SK-N-SH (cell line): ENCODE measurements around the gene MMP14. TPM values are rescaled to one million over a fixed set of nuclear protein-coding genes. Genes with fewer than 3 reads are reported as not detected.

Source experiments
- CTCF ChIA-PET: fragments of 300-600, 350-600 bp; formaldehyde crosslinking; extraction: SDS; loops from one replicate; lab custom pipeline; 2021; lab: Yijun Ruan, JAX
- POLR2A ChIA-PET: fragments of 350-600 bp; sonication (Branson Sonifier 250); formaldehyde crosslinking; extraction: SDS; loops from one replicate; lab custom pipeline; 2020; ENCODE audit warnings: antibody characterized with exemption, inconsistent platforms; lab: Yijun Ruan, JAX
- DNase-seq: peaks from one replicate; pipeline ENCODE4 v3.0.0; 2012
- H2AFZ ChIP-seq: fragments of 200-600 bp; sonication (generic); 2 replicates; pipeline ENCODE4 v1.8.1; 2016; ENCODE audit warnings: antibody characterized with exemption, mild to moderate bottlenecking, low read depth
- H3F3A ChIP-seq: fragments of 200-600 bp; sonication (generic); replicated peaks from 2 replicates; pipeline ENCODE3; 2016; ENCODE audit warnings: antibody characterized with exemption, mild to moderate bottlenecking; ENCODE audit not compliant: insufficient read depth
- H3K27ac ChIP-seq, 2 experiments: fragments of 200-500 bp in 1 of 2; fragments of 200-600 bp in 1 of 2; sonication (Bioruptor generic) in 1 of 2; sonication (generic), shearing (Covaris generic) in 1 of 2; 2 replicates each; pipeline versions ENCODE4 v1.5.1 to v1.6.1; 2014 to 2016; ENCODE audit warnings: low read depth in 2 of 2, inconsistent platforms in 1 of 2, low read length in 1 of 2, mild to moderate bottlenecking in 1 of 2, mixed read lengths in 1 of 2
- H3K27me3 ChIP-seq: fragments of 200-600 bp; sonication (generic), shearing (Covaris generic); 2 replicates; pipeline ENCODE4 v1.6.1; 2016; ENCODE audit warnings: mixed run types; ENCODE audit not compliant: insufficient read depth
- H3K36me3 ChIP-seq, 2 experiments: fragments of 200-500 bp in 1 of 2; fragments of 200-600 bp in 1 of 2; sonication (Bioruptor generic) in 1 of 2; sonication (generic) in 1 of 2; replicated peaks in 1 of 2; 2 replicates each; pipeline versions ENCODE3 to v1.5.1; 2014 to 2016; ENCODE audit warnings: low read length in 1 of 2, mild to moderate bottlenecking in 1 of 2; ENCODE audit not compliant: insufficient read depth in 2 of 2, control insufficient read depth in 1 of 2
- H3K4me1 ChIP-seq, 2 experiments: fragments of 200-500 bp in 1 of 2; fragments of 200-600 bp in 1 of 2; sonication (Bioruptor generic) in 1 of 2; sonication (generic), shearing (Covaris generic) in 1 of 2; 2 replicates each; pipeline versions ENCODE4 v1.5.1 to v1.6.1; 2014 to 2016; ENCODE audit warnings: low read depth in 1 of 2, low read length in 1 of 2, mixed run types in 1 of 2; ENCODE audit not compliant: insufficient read depth in 2 of 2, control insufficient read depth in 1 of 2
- H3K4me2 ChIP-seq: fragments of 200-600 bp; sonication (generic), shearing (Covaris generic); 2 replicates; pipeline ENCODE4 v1.6.1; 2017; ENCODE audit warnings: mixed run types
- H3K4me3 ChIP-seq, 2 experiments: fragments of 200-500 bp in 1 of 2; fragments of 200-600 bp in 1 of 2; sonication (Bioruptor generic) in 1 of 2; sonication (generic), shearing (Covaris generic) in 1 of 2; 2 replicates each; pipeline versions ENCODE4 v1.5.1 to v1.8.1; 2014 to 2016; ENCODE audit warnings: low read depth in 2 of 2, inconsistent platforms in 1 of 2, low read length in 1 of 2, mild to moderate bottlenecking in 1 of 2, mixed read lengths in 1 of 2, moderate library complexity in 1 of 2
- H3K79me2 ChIP-seq: fragments of 200-600 bp; sonication (generic); 2 replicates; pipeline ENCODE4 v1.8.1; 2017; ENCODE audit warnings: mild to moderate bottlenecking; ENCODE audit not compliant: insufficient read depth
- H3K9ac ChIP-seq: fragments of 200-600 bp; sonication (generic); 2 replicates; pipeline ENCODE4 v1.6.1; 2017; ENCODE audit warnings: mixed run types
- H3K9me2 ChIP-seq: fragments of 200-600 bp; sonication (generic); 2 replicates; pipeline ENCODE4 v1.6.1; 2017; ENCODE audit warnings: mixed run types
- H3K9me3 ChIP-seq: fragments of 200-600 bp; sonication (generic); 2 replicates; pipeline ENCODE4 v1.6.1; 2017; ENCODE audit warnings: mixed run types, mild to moderate bottlenecking, moderate library complexity
- H4K20me1 ChIP-seq: fragments of 200-600 bp; sonication (generic); 2 replicates; pipeline ENCODE4 v1.6.1; 2017; ENCODE audit warnings: mild to moderate bottlenecking, mixed run types; ENCODE audit not compliant: insufficient read depth
- ELF1 ChIP-seq: IDR thresholded peaks from 2 replicates; pipeline ENCODE4 v1.4.0; 2012
- FOSL2 ChIP-seq: IDR thresholded peaks from 2 replicates; pipeline ENCODE4 v1.4.0; 2012; ENCODE audit warnings: low read depth, mild to moderate bottlenecking, moderate library complexity, borderline replicate concordance
- FOXJ3 ChIP-seq: sonication (generic); formaldehyde crosslinking; IDR thresholded peaks from 2 replicates; pipeline ENCODE4 v1.5.1; 2020; ENCODE audit warnings: mild to moderate bottlenecking, missing genetic modification reagents
- JUND ChIP-seq: IDR thresholded peaks from 2 replicates; pipeline ENCODE4 v1.4.0; 2012
- RXRA ChIP-seq: IDR thresholded peaks from 2 replicates; pipeline ENCODE4 v1.4.0; 2012; ENCODE audit warnings: low read depth, mild to moderate bottlenecking, borderline replicate concordance
- SIN3A ChIP-seq: IDR thresholded peaks from 2 replicates; pipeline ENCODE4 v1.6.1; 2012; ENCODE audit warnings: low read depth, mild to moderate bottlenecking, low read length, moderate library complexity, borderline replicate concordance
- TCF12 ChIP-seq: IDR thresholded peaks from 2 replicates; pipeline ENCODE4 v1.4.0; 2012
- WGBS: methylation state at CpG from one replicate; pipeline ENCODE4 v1.1.6; 2017; ENCODE audit warnings: low lambda C conversion rate; 5-methylcytosine and 5-hydroxymethylcytosine counted together
- polyA plus RNA-seq, 3 experiments: library from polyadenylated mRNA; depleted of rRNA; stranded (reverse); fragments of >200 nt; gene quantifications; 2 replicates each; pipeline ENCODE4 v1.2.3, GENCODE V29; 2012
- TF ChIP-seq, protein P1 (sequence below): fragments of 150-350 bp; IDR thresholded peaks from 2 replicates; pipeline ENCODE4 v1.6.1; 2016; ENCODE audit warnings: mild to moderate bottlenecking, low read depth, low read length
- TF ChIP-seq, protein P2 (sequence below): IDR thresholded peaks from 2 replicates; pipeline ENCODE4; 2012
- TF ChIP-seq, protein P3 (sequence below): fragments of 200-600 bp; sonication (generic); IDR thresholded peaks from 2 replicates; pipeline ENCODE4 v1.6.1; 2017; ENCODE audit warnings: antibody characterized with exemption, mild to moderate bottlenecking, moderate library complexity

MMP14 gene
- polyA plus RNA-seq, 1 of the 3 experiments (the other 2 are of a cell fraction), result 139 TPM

DNA sequence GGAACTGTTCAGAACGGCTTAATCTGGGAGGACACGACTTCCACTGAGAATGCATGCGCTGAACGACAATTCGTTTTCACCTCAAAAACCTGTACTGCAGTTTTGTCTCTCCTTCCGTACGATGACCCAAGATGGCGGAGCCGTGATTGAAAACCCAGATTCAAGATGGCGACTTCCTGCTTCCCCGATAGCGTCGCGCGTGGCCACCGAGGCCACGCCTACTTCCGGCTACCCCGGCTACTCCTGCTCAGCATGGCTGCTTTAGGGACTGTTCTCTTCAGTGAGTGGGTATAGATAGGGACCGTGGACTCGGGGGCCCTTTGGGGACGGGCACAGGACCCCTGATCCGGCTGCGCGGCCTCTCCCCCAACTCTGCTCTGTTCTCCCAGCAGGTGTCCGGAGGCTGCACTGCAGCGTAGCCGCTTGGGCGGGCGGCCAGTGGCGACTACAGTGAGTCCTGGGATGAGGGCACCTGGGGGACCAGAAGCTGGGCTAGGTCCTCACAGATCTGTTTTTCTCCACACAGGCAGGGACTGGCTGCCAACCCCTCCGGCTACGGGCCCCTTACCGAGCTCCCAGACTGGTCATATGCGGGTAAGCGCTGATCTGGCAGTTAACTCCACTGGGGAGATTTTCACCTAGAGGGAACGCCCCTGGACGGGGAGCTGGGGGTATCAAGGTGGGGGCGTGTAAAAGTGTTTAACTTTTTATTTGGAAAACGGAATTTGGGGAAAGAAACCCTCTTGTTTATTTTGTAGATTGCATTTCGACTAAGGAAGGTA lies 6.5 kb upstream of the MMP14 start, which contains the start of gene MRPL52 (continued):
- TF ChIP-seq FOSL2 (no peak), FOXJ3 (CRISPR knock-in tag) (no peak), TCF12 (no peak), RXRA (no peak)
- TF ChIP-seq, protein P1, sequence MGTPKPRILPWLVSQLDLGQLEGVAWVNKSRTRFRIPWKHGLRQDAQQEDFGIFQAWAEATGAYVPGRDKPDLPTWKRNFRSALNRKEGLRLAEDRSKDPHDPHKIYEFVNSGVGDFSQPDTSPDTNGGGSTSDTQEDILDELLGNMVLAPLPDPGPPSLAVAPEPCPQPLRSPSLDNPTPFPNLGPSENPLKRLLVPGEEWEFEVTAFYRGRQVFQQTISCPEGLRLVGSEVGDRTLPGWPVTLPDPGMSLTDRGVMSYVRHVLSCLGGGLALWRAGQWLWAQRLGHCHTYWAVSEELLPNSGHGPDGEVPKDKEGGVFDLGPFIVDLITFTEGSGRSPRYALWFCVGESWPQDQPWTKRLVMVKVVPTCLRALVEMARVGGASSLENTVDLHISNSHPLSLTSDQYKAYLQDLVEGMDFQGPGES, result no peak
- TF ChIP-seq, protein P2, sequence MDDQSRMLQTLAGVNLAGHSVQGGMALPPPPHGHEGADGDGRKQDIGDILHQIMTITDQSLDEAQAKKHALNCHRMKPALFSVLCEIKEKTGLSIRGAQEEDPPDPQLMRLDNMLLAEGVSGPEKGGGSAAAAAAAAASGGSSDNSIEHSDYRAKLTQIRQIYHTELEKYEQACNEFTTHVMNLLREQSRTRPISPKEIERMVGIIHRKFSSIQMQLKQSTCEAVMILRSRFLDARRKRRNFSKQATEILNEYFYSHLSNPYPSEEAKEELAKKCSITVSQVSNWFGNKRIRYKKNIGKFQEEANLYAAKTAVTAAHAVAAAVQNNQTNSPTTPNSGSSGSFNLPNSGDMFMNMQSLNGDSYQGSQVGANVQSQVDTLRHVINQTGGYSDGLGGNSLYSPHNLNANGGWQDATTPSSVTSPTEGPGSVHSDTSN, result no peak
- TF ChIP-seq, protein P3, sequence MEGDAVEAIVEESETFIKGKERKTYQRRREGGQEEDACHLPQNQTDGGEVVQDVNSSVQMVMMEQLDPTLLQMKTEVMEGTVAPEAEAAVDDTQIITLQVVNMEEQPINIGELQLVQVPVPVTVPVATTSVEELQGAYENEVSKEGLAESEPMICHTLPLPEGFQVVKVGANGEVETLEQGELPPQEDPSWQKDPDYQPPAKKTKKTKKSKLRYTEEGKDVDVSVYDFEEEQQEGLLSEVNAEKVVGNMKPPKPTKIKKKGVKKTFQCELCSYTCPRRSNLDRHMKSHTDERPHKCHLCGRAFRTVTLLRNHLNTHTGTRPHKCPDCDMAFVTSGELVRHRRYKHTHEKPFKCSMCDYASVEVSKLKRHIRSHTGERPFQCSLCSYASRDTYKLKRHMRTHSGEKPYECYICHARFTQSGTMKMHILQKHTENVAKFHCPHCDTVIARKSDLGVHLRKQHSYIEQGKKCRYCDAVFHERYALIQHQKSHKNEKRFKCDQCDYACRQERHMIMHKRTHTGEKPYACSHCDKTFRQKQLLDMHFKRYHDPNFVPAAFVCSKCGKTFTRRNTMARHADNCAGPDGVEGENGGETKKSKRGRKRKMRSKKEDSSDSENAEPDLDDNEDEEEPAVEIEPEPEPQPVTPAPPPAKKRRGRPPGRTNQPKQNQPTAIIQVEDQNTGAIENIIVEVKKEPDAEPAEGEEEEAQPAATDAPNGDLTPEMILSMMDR, result no peak

DNA sequence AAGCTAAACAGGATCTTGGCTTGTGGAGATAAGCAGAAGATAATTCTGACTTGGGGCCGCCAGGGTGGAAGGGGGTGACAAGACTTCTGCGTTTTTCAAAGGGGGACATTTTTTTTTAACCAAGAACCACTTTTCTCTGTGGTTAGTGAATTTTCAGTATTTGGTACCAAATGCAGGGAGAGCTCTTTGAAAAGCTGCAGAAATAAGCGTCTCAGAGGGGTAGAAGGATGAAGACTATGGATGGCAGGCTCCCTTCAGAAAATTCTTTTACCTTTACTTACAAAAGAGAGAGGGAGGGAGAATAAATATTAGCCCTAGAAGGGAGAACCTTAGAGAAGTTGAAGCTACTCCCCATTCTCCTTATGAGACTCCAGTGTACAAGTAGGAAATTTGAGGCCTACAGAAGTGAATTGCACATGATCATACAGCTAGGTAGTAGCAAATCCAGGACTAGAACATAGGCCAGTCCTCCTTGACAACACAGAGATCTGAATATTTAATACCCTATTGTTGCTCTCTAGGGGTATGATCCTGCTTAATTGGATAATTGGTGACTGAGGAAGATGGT lies 5.9 kb upstream of the MMP14 start:
- peaks cover 11% of the 10 kb centered on the region for H3F3A ChIP-seq
- peak overlapping the region; percentile 84 for H3K9ac ChIP-seq
- ChIA-PET POLR2A (interaction anchor here (0.7 to 1.6 kb wide), 4 partner anchors 9 to 496 kb away, joined by 3 to 16 read pairs (median 4); no protein-coding TSS in a partner anchor), CTCF (interaction anchor here (0.6 to 6.4 kb wide), 11 partner anchors 10 to 260 kb away, joined by 3 to 45 read pairs (median 3); no protein-coding TSS in a partner anchor)
- no peak for TF ChIP-seq SIN3A
- no peak for TF ChIP-seq JUND
- no peak for TF ChIP-seq ELF1
- peaks cover 19 to 24% of the 10 kb centered on the region in 2 experiments for H3K36me3 ChIP-seq
- no peak for DNase-seq
- H3K27me3 ChIP-seq, result no peaks in the 10 kb centered on the region
- WGBS, result 16% methylated on average over 3 of the region's 3 CpGs
- no peaks in the 10 kb centered on the region for H3K9me3 ChIP-seq
- peaks cover 23% of the 10 kb centered on the region for H3K79me2 ChIP-seq
- no peaks in the 10 kb centered on the region; a peak in 1 of 4 replicates for H3K4me1 ChIP-seq
- H3K4me3 ChIP-seq, result peak overlapping the region; percentile 75 to 87
- no peaks in the 10 kb centered on the region for H4K20me1 ChIP-seq
- peak overlapping the region; percentile 83 for H3K4me2 ChIP-seq
- H3K9me2 ChIP-seq, result no peaks in the 10 kb centered on the region
- H2AFZ ChIP-seq, result no peak overlapping the region
- H3K27ac ChIP-seq, result peak overlapping the region in 1 of 2 experiments; percentile 32; a peak in 1 of 4 replicates
